ENCODE results near the gene SPATA20.

- TF ChIP-seq CTCF (IDR thresholded peaks at IDR 0.05) (no peak), POLR2A (IDR thresholded peaks at IDR 0.05) (no peak)
These were observed 35.8 kb downstream of the SPATA20 start for GRCh38 chr17:50582741-50583140.
